HL-60 (cell line): ENCODE results near the gene ZBTB2.

Experiments
- DNase-seq, 2 experiments: peaks; one replicate each; pipeline ENCODE4 v3.0.0-alpha.2; 2010 to 2020; ENCODE audit warnings: low read depth in 1 of 2, low spot score in 1 of 2
- H3K27ac ChIP-seq: fragments of 250-450 bp; sonication (Bioruptor Pico); replicated peaks from 2 replicates; pipeline ENCODE4 v1.5.1; 2020; ENCODE audit warnings: mild to moderate bottlenecking, moderate library complexity
- H3K27me3 ChIP-seq: fragments of 250-450 bp; sonication (Bioruptor Pico); 2 replicates; pipeline ENCODE4 v1.5.1; 2021; ENCODE audit warnings: mild to moderate bottlenecking, moderate library complexity; ENCODE audit not compliant: insufficient read depth, poor library complexity, severe bottlenecking
- H3K4me3 ChIP-seq: replicated peaks from 2 replicates; pipeline ENCODE4 v1.5.1; 2011; ENCODE audit warnings: mild to moderate bottlenecking, control low read depth, low read length; ENCODE audit not compliant: insufficient read depth
- GABPA ChIP-seq: IDR thresholded peaks from 2 replicates; pipeline ENCODE4 v1.6.1; 2012; ENCODE audit warnings: low read depth
- POLR2AphosphoS5 ChIP-seq: IDR thresholded peaks from 2 replicates; pipeline ENCODE4 v1.6.1; 2012; ENCODE audit warnings: low read depth
- SPI1 ChIP-seq: IDR thresholded peaks from 2 replicates; pipeline ENCODE4 v1.6.1; 2012; ENCODE audit warnings: low read depth, mild to moderate bottlenecking, borderline replicate concordance
- TF ChIP-seq, protein P1 (sequence below): IDR thresholded peaks from 2 replicates; pipeline ENCODE4 v1.6.1; 2012; ENCODE audit warnings: low read depth; ENCODE audit not compliant: insufficient replicate concordance
- TF ChIP-seq, protein P2 (sequence below): IDR thresholded peaks from one replicate; pipeline ENCODE4 v1.5.1; 2011; ENCODE audit warnings: low read length, control low read depth, inconsistent platforms; ENCODE audit not compliant: insufficient read depth

The ZBTB2 gene

DNA sequence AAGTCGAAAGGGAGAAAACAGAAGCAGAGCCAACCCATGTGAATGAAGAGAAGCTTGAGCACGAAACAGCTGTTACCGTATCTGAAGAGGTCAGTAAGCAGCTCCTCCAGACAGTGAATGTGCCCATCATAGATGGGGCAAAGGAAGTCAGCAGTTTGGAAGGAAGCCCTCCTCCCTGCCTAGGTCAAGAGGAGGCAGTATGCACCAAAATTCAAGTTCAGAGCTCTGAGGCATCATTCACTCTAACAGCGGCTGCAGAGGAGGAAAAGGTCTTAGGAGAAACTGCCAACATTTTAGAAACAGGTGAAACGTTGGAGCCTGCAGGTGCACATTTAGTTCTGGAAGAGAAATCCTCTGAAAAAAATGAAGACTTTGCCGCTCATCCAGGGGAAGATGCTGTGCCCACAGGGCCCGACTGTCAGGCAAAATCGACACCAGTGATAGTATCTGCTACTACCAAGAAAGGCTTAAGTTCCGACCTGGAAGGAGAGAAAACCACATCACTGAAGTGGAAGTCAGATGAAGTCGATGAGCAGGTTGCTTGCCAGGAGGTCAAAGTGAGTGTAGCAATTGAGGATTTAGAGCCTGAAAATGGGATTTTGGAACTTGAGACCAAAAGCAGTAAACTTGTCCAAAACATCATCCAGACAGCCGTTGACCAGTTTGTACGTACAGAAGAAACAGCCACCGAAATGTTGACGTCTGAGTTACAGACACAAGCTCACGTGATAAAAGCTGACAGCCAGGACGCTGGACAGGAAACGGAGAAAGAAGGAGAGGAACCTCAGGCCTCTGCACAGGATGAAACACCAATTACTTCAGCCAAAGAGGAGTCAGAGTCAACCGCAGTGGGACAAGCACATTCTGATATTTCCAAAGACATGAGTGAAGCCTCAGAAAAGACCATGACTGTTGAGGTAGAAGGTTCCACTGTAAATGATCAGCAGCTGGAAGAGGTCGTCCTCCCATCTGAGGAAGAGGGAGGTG, 38.7 kb downstream of the ZBTB2 start:
- Histone ChIP-seq H3K27ac (no peak overlapping the region), H3K27me3 (peaks cover 16% of the 10 kb centered on the region), H3K4me3 (no peak overlapping the region)
- TF ChIP-seq SPI1 (no peak), GABPA (no peak), POLR2AphosphoS5 (no peak)
- TF ChIP-seq, protein P1, sequence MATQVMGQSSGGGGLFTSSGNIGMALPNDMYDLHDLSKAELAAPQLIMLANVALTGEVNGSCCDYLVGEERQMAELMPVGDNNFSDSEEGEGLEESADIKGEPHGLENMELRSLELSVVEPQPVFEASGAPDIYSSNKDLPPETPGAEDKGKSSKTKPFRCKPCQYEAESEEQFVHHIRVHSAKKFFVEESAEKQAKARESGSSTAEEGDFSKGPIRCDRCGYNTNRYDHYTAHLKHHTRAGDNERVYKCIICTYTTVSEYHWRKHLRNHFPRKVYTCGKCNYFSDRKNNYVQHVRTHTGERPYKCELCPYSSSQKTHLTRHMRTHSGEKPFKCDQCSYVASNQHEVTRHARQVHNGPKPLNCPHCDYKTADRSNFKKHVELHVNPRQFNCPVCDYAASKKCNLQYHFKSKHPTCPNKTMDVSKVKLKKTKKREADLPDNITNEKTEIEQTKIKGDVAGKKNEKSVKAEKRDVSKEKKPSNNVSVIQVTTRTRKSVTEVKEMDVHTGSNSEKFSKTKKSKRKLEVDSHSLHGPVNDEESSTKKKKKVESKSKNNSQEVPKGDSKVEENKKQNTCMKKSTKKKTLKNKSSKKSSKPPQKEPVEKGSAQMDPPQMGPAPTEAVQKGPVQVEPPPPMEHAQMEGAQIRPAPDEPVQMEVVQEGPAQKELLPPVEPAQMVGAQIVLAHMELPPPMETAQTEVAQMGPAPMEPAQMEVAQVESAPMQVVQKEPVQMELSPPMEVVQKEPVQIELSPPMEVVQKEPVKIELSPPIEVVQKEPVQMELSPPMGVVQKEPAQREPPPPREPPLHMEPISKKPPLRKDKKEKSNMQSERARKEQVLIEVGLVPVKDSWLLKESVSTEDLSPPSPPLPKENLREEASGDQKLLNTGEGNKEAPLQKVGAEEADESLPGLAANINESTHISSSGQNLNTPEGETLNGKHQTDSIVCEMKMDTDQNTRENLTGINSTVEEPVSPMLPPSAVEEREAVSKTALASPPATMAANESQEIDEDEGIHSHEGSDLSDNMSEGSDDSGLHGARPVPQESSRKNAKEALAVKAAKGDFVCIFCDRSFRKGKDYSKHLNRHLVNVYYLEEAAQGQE: no peak
- TF ChIP-seq, protein P2, sequence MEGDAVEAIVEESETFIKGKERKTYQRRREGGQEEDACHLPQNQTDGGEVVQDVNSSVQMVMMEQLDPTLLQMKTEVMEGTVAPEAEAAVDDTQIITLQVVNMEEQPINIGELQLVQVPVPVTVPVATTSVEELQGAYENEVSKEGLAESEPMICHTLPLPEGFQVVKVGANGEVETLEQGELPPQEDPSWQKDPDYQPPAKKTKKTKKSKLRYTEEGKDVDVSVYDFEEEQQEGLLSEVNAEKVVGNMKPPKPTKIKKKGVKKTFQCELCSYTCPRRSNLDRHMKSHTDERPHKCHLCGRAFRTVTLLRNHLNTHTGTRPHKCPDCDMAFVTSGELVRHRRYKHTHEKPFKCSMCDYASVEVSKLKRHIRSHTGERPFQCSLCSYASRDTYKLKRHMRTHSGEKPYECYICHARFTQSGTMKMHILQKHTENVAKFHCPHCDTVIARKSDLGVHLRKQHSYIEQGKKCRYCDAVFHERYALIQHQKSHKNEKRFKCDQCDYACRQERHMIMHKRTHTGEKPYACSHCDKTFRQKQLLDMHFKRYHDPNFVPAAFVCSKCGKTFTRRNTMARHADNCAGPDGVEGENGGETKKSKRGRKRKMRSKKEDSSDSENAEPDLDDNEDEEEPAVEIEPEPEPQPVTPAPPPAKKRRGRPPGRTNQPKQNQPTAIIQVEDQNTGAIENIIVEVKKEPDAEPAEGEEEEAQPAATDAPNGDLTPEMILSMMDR: no peak
- DNase-seq: no peak

DNA sequence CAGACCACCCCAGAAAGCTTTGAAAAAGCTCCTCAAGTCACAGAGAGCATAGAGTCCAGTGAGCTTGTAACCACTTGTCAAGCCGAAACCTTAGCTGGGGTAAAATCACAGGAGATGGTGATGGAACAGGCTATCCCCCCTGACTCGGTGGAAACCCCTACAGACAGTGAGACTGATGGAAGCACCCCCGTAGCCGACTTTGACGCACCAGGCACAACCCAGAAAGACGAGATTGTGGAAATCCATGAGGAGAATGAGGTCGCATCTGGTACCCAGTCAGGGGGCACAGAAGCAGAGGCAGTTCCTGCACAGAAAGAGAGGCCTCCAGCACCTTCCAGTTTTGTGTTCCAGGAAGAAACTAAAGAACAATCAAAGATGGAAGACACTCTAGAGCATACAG, 39.6 kb downstream of the ZBTB2 start:
- H3K27ac ChIP-seq: no peak overlapping the region
- H3K4me3 ChIP-seq: no peak overlapping the region
- no peak for TF ChIP-seq SPI1
- TF ChIP-seq, protein P1: no peak
- no peak for TF ChIP-seq GABPA
- TF ChIP-seq, protein P2: no peak
- no peak for DNase-seq
- H3K27me3 ChIP-seq: peaks cover 16% of the 10 kb centered on the region

DNA sequence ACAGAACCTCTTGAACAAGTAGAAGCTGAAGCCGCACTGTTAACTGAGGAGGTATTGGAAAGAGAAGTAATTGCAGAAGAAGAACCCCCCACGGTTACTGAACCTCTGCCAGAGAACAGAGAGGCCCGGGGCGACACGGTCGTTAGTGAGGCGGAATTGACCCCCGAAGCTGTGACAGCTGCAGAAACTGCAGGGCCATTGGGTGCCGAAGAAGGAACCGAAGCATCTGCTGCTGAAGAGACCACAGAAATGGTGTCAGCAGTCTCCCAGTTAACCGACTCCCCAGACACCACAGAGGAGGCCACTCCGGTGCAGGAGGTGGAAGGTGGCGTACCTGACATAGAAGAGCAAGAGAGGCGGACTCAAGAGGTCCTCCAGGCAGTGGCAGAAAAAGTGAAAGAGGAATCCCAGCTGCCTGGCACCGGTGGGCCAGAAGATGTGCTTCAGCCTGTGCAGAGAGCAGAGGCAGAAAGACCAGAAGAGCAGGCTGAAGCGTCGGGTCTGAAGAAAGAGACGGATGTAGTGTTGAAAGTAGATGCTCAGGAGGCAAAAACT, 40.1 kb downstream of the ZBTB2 start:
- Histone ChIP-seq H3K27me3 (peaks cover 16% of the 10 kb centered on the region), H3K27ac (no peak overlapping the region), H3K4me3 (no peak overlapping the region)
- no peak for DNase-seq
- TF ChIP-seq SPI1: no peak
- no peak for TF ChIP-seq GABPA
- TF ChIP-seq, protein P1: no peak
- TF ChIP-seq POLR2AphosphoS5: no peak
- TF ChIP-seq, protein P2: no peak
